Measurements from ENCODE around the gene CHST13.
"Not testable (repeated sequence)": the region's sequence is repeated elsewhere in the genome, so short reads cannot be mapped to it uniquely, and the experiment has no call there.

DNA sequence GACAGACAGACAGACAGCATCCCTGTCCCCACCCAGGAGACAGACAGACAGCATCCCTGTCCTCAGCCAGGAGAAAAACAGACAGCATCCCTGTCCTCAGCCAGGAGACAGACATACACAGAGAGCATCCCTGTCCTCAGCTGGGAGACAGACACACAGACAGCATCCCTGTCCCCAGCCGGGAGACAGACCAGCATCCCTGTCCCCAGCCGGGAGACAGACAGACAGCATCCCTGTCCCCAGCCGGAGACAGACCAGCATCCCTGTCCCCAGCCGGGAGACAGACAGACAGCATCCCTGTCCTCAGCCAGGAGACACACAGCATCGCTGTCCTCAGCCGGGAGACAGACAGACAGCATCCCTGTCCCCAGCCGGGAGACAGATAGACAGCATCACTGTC is 10.8 kb downstream of the CHST13 start:
- TF ChIP-seq, protein P1, sequence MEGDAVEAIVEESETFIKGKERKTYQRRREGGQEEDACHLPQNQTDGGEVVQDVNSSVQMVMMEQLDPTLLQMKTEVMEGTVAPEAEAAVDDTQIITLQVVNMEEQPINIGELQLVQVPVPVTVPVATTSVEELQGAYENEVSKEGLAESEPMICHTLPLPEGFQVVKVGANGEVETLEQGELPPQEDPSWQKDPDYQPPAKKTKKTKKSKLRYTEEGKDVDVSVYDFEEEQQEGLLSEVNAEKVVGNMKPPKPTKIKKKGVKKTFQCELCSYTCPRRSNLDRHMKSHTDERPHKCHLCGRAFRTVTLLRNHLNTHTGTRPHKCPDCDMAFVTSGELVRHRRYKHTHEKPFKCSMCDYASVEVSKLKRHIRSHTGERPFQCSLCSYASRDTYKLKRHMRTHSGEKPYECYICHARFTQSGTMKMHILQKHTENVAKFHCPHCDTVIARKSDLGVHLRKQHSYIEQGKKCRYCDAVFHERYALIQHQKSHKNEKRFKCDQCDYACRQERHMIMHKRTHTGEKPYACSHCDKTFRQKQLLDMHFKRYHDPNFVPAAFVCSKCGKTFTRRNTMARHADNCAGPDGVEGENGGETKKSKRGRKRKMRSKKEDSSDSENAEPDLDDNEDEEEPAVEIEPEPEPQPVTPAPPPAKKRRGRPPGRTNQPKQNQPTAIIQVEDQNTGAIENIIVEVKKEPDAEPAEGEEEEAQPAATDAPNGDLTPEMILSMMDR (conservative IDR thresholded peaks at IDR 0.05; ENCODE audit: low read depth, low read length), result not testable (repeated sequence)
- not testable (repeated sequence) for TF ChIP-seq EZH2 (IDR thresholded peaks at IDR 0.05; ENCODE audit: borderline replicate concordance, low read depth, low read length, poor library complexity, severe bottlenecking)

Measured in A673 (cell line).